NCI-H1092 treated with DMSO at 0.1 percent for 48 hours (cell line): ENCODE results near the gene PC.
"Not testable (repeated sequence)": the region's sequence is repeated elsewhere in the genome, so short reads cannot be mapped to it uniquely, and the experiment has no call there.

Experiments used
- DNase-seq: peaks from one replicate; lab custom pipeline; 2025; lab: John Stamatoyannopoulos, UW

Gene PC

GRCh38 chr11:66843776-66844495, 114.2 kb downstream of the PC start:
- no peak for DNase-seq

GRCh38 chr11:66842896-66843775, 115.0 kb downstream of the PC start, which contains the start of gene RCE1:
TSS of gene RCE1 (plus strand) at chr11:66843441. CDS start at chr11:66843456, 15 bp downstream.
- DNase-seq, result peak; percentile 88

GRCh38 chr11:66842501-66842895, 115.7 kb downstream of the PC start:
- no peak for DNase-seq

GRCh38 chr11:66841861-66842260, 116.3 kb downstream of the PC start:
- DNase-seq, result no peak

- DNase-seq, result no peak
Observed at GRCh38 chr11:66840317-66841091, 117.7 kb downstream of the PC start.

GRCh38 chr11:66835768-66836405, 122.3 kb downstream of the PC start:
- no peak for DNase-seq

- DNase-seq, result no peak
Observed at GRCh38 chr11:66834943-66835342, 123.2 kb downstream of the PC start.

GRCh38 chr11:66834539-66834845, 123.7 kb downstream of the PC start:
- no peak for DNase-seq

- DNase-seq, result not testable (repeated sequence)
Observed at GRCh38 chr11:66824573-66824972, 133.6 kb downstream of the PC start.

GRCh38 chr11:66823700-66824099, 134.5 kb downstream of the PC start:
- DNase-seq, result no peak

GRCh38 chr11:66820901-66821300, 137.3 kb downstream of the PC start:
- no peak for DNase-seq

- DNase-seq, result no peak
Observed at GRCh38 chr11:66820381-66820780, 137.8 kb downstream of the PC start.

- DNase-seq, result no peak
Observed at GRCh38 chr11:66818231-66818955, 139.8 kb downstream of the PC start.

- no peak for DNase-seq
Observed at GRCh38 chr11:66815646-66816045, 142.5 kb downstream of the PC start.

- no peak for DNase-seq
Observed at GRCh38 chr11:66814678-66815077, 143.5 kb downstream of the PC start.

- no peak for DNase-seq
Observed at GRCh38 chr11:66810576-66811185, 147.5 kb downstream of the PC start.

- DNase-seq, result no peak
Observed at GRCh38 chr11:66809592-66809991, 148.6 kb downstream of the PC start.

- no peak for DNase-seq
Observed at GRCh38 chr11:66800720-66801428, 157.3 kb downstream of the PC start.

- not testable (repeated sequence) for DNase-seq
Observed at GRCh38 chr11:66799815-66800214, 158.4 kb downstream of the PC start.
